Endodermal cell (in vitro differentiated cells): Measurements from ENCODE around the gene ETFDH. TPM values are rescaled to one million over a fixed set of nuclear protein-coding genes. Genes with fewer than 3 reads are reported as not detected.

Source experiments
- DNase-seq: peaks from one replicate; pipeline ENCODE4 v3.0.0-alpha.2; 2017
- H3K27ac ChIP-seq: 2 replicates; pipeline ENCODE4 v1.5.1; 2013; ENCODE audit warnings: mild to moderate bottlenecking, low read depth, low read length, moderate library complexity
- H3K27me3 ChIP-seq: 2 replicates; pipeline ENCODE4 v1.6.1; 2013; ENCODE audit warnings: mild to moderate bottlenecking, low read length, moderate library complexity; ENCODE audit not compliant: insufficient read depth, control insufficient read depth, poor library complexity, severe bottlenecking
- H3K36me3 ChIP-seq: 2 replicates; pipeline ENCODE4 v1.7.0; 2013; ENCODE audit warnings: mild to moderate bottlenecking, low read length, moderate library complexity; ENCODE audit not compliant: control insufficient read depth, insufficient read depth
- H3K4me1 ChIP-seq: one replicate; pipeline ENCODE4 v1.7.0; 2013; ENCODE audit warnings: low read length; ENCODE audit not compliant: control insufficient read depth, insufficient read depth
- H3K4me3 ChIP-seq: 2 replicates; pipeline ENCODE4 v1.5.1; 2013; ENCODE audit warnings: mild to moderate bottlenecking, low read length, moderate library complexity
- H3K9ac ChIP-seq: 2 replicates; pipeline ENCODE4 v1.6.1; 2013; ENCODE audit warnings: mild to moderate bottlenecking, low read length, moderate library complexity; ENCODE audit not compliant: poor library complexity, severe bottlenecking; ENCODE audit errors: extremely low read depth
- H3K9me3 ChIP-seq: 2 replicates; pipeline ENCODE4 v1.6.1; 2013; ENCODE audit warnings: mild to moderate bottlenecking, low read length, moderate library complexity; ENCODE audit not compliant: control insufficient read depth
- H3K27ac Mint-ChIP-seq: 2 replicates; pipeline ENCODE4 v1.8.0; 2020; ENCODE audit warnings: mixed read lengths
- H3K27me3 Mint-ChIP-seq: 2 replicates; pipeline ENCODE4 v1.8.0; 2021; ENCODE audit warnings: mild to moderate bottlenecking, mixed read lengths; ENCODE audit not compliant: insufficient read depth
- H3K36me3 Mint-ChIP-seq: 2 replicates; pipeline ENCODE4 v1.8.0; 2020; ENCODE audit warnings: low read depth, mixed read lengths
- H3K4me1 Mint-ChIP-seq: 2 replicates; pipeline ENCODE4 v1.8.0; 2020; ENCODE audit warnings: mixed read lengths
- H3K4me3 Mint-ChIP-seq: 2 replicates; pipeline ENCODE4 v1.8.0; 2020; ENCODE audit warnings: mild to moderate bottlenecking, moderate library complexity, mixed read lengths
- H3K9me3 Mint-ChIP-seq: 2 replicates; pipeline ENCODE4 v1.8.0; 2020; ENCODE audit warnings: mild to moderate bottlenecking, mixed read lengths
- WGBS, 2 experiments: methylation state at CpG; one replicate each; pipeline versions ENCODE4 v1.1.5 to v1.1.7; 2013; ENCODE audit warnings: missing lambda C conversion rate in 2 of 2, mixed read lengths in 1 of 2; ENCODE audit not compliant: insufficient coverage in 1 of 2, insufficient read length in 1 of 2; 5-methylcytosine and 5-hydroxymethylcytosine counted together
- total RNA-seq, 2 donors: library from RNA; stranded (reverse); fragmentation: NEBNext Ultra II Directional in 1 of 2; extraction: Animal tissue kit (Norgen Biotek cat#: 25700) in 1 of 2; gene quantifications; 2 replicates in 1 of 2; 3 replicates in 1 of 2; pipeline ENCODE4 v1.2.1, GENCODE V29; 2021
- TF ChIP-seq, protein P1 (sequence below): fragments of 200-600 bp; sonication (generic); conservative IDR thresholded peaks from 2 replicates; pipeline ENCODE4 v1.5.0; 2021; ENCODE audit warnings: antibody characterized with exemption, mild to moderate bottlenecking

ETFDH gene
- total RNA-seq, 2 donors from 2014 or later, result 10.6 to 11.8 TPM

DNA sequence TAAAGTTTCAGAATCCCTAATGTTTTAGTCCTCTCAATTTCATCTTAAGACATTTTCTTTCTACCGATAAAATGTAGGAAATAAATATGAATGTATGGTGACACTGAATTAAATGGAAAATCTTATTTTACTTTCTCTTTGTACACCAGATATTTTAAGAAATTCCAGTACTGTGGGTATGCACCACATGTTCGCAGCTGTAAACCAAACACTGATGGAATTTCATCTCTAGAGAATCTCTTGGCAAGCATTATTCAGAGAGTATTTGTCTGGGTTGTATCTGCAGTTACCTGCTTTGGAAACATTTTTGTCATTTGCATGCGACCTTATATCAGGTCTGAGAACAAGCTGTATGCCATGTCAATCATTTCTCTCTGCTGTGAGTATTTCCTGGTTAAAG, 27.3 kb upstream of the ETFDH start:
- Histone ChIP-seq H3K4me1 (no peaks in the 10 kb centered on the region), H3K9me3 (no peaks in the 10 kb centered on the region), H3K27ac (no peak overlapping the region), H3K36me3 (no peaks in the 10 kb centered on the region), H3K27me3 (no peaks in the 10 kb centered on the region), H3K9ac (no peak overlapping the region), H3K4me3 (no peak overlapping the region)
- Mint-ChIP-seq H3K27ac (no peak overlapping the region), H3K9me3 (peaks cover 2% of the 10 kb centered on the region), H3K4me1 (no peaks in the 10 kb centered on the region), H3K36me3 (no peaks in the 10 kb centered on the region), H3K4me3 (no peak overlapping the region), H3K27me3 (no peaks in the 10 kb centered on the region)
- DNase-seq, result no peak
- TF ChIP-seq, protein P1, sequence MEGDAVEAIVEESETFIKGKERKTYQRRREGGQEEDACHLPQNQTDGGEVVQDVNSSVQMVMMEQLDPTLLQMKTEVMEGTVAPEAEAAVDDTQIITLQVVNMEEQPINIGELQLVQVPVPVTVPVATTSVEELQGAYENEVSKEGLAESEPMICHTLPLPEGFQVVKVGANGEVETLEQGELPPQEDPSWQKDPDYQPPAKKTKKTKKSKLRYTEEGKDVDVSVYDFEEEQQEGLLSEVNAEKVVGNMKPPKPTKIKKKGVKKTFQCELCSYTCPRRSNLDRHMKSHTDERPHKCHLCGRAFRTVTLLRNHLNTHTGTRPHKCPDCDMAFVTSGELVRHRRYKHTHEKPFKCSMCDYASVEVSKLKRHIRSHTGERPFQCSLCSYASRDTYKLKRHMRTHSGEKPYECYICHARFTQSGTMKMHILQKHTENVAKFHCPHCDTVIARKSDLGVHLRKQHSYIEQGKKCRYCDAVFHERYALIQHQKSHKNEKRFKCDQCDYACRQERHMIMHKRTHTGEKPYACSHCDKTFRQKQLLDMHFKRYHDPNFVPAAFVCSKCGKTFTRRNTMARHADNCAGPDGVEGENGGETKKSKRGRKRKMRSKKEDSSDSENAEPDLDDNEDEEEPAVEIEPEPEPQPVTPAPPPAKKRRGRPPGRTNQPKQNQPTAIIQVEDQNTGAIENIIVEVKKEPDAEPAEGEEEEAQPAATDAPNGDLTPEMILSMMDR, result no peak
- WGBS, 2 experiments, result 92 to 100% methylated on average over 2 of the region's 3 CpGs

DNA sequence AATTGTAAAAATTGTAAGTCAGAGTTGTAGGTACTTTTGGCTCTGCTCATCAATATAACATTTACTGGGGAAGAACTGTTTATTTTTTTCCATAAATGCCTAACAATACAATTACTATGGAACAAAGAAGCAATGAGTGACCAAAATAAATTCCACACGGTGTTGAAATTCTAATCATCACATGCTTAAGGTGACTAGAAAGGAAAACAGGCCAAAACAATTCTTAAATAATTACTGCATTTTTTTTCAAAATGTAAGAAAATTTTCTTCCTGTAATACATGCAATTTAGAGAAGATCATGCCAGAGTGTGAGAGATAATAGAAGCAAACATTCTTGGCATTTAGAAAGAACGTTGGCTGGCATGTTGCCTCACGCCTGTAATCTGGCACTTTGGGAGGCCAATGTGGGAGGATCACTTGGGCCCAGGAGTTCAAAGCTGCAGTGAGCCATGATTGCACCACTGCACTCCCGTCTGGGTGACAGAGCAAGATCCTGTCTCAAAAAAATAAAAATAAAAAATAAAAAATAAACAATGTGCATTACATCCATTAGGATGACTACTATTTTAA, 22.9 kb upstream of the ETFDH start:
- no peaks in the 10 kb centered on the region for H3K27me3 Mint-ChIP-seq
- no peak overlapping the region for H3K27ac ChIP-seq
- no peak for DNase-seq
- no peaks in the 10 kb centered on the region for H3K9me3 ChIP-seq
- no peak overlapping the region for H3K4me3 Mint-ChIP-seq
- TF ChIP-seq, protein P1, result no peak
- no peaks in the 10 kb centered on the region for H3K4me1 Mint-ChIP-seq
- no peaks in the 10 kb centered on the region for H3K36me3 Mint-ChIP-seq
- H3K27ac Mint-ChIP-seq, result no peak overlapping the region
- H3K27me3 ChIP-seq, result no peaks in the 10 kb centered on the region
- no peaks in the 10 kb centered on the region for H3K36me3 ChIP-seq
- H3K4me3 ChIP-seq, result no peak overlapping the region
- WGBS, 2 experiments, result 89 to 92% methylated on average over 2 to 4 of the region's 4 CpGs
- H3K9ac ChIP-seq, result no peak overlapping the region
- no peaks in the 10 kb centered on the region for H3K4me1 ChIP-seq
- H3K9me3 Mint-ChIP-seq, result no peaks in the 10 kb centered on the region

DNA sequence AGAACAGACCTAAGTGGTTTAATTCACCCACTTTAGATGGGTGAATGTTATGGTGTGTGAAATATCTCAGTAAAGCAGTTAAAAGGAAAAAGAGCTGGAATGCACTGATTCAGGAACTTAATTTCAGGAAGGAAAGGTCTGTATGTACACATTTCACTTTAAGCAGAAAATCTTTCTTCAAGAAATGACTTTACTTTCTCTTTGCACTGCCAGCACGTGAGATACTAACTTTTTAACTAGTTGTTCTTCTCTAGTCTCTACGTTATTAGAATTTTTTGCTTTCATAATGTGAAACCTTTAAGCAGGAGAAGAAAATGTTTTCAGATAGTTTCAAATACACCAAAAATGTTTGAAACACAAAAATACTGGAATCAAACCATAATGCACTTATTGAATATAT, 19.2 kb upstream of the ETFDH start:
- no peaks in the 10 kb centered on the region for H3K9me3 Mint-ChIP-seq

More for the DNA sequence above, 19.2 kb upstream of the ETFDH start:
- Histone ChIP-seq H3K9ac (no peak overlapping the region), H3K27me3 (no peaks in the 10 kb centered on the region), H3K36me3 (no peaks in the 10 kb centered on the region), H3K4me3 (no peak overlapping the region), H3K27ac (no peak overlapping the region), H3K4me1 (no peaks in the 10 kb centered on the region), H3K9me3 (no peaks in the 10 kb centered on the region)
- DNase-seq, result no peak
- TF ChIP-seq, protein P1, result no peak
- WGBS, 2 experiments, result 90% methylated on average over 2 of the region's 2 CpGs; no CpG with 5 or more reads in 1 of the 2 experiments
- Mint-ChIP-seq H3K27me3 (no peaks in the 10 kb centered on the region), H3K27ac (no peak overlapping the region), H3K4me3 (no peak overlapping the region), H3K36me3 (no peaks in the 10 kb centered on the region), H3K4me1 (peaks cover 4% of the 10 kb centered on the region)
